OCI-LY1 (cell line): ENCODE measurements around the gene TMEM127.
A peak's percentile ranks its signal among the peaks of the same experiment; 100 is the strongest.

Experiments
- H2AFZ ChIP-seq: fragments of 200-600 bp; sonication (generic), shearing (Covaris generic); 2 replicates; pipeline ENCODE4 v1.6.0; 2014; ENCODE audit warnings: antibody characterized with exemption, mild to moderate bottlenecking, low read length
- H3F3A ChIP-seq: fragments of 200-600 bp; sonication (generic), shearing (Covaris generic); 2 replicates; pipeline ENCODE4 v1.6.0; 2014; ENCODE audit warnings: mild to moderate bottlenecking, antibody characterized with exemption, low read length, moderate library complexity; ENCODE audit not compliant: insufficient read depth
- H3K27ac ChIP-seq: fragments of 200-600 bp; sonication (generic); 2 replicates; pipeline ENCODE4 v1.5.1; 2014; ENCODE audit warnings: low read length, mixed run types, mild to moderate bottlenecking, low read depth; ENCODE audit not compliant: poor library complexity, severe bottlenecking
- H3K27me3 ChIP-seq: fragments of 200-600 bp; sonication (generic); 2 replicates; pipeline ENCODE4 v1.6.0; 2014; ENCODE audit warnings: antibody characterized with exemption, mild to moderate bottlenecking, low read length, moderate library complexity; ENCODE audit not compliant: insufficient read depth
- H3K36me3 ChIP-seq: fragments of 200-600 bp; sonication (generic); 2 replicates; pipeline ENCODE4 v1.6.1; 2014; ENCODE audit warnings: mild to moderate bottlenecking, antibody characterized with exemption, low read length, moderate library complexity, mixed read lengths; ENCODE audit not compliant: insufficient read depth
- H3K4me1 ChIP-seq: fragments of 200-600 bp; sonication (generic); 2 replicates; pipeline ENCODE4 v1.5.1; 2014; ENCODE audit warnings: mild to moderate bottlenecking, low read length, moderate library complexity; ENCODE audit not compliant: insufficient read depth, severe bottlenecking
- H3K4me2 ChIP-seq: fragments of 200-600 bp; sonication (generic), shearing (Covaris generic); 2 replicates; pipeline ENCODE4 v1.6.1; 2014; ENCODE audit warnings: low read length
- H3K4me3 ChIP-seq: fragments of 200-600 bp; sonication (generic); 2 replicates; pipeline ENCODE4 v1.5.1; 2014; ENCODE audit warnings: low read length, low read depth, mild to moderate bottlenecking, mixed read lengths; ENCODE audit not compliant: poor library complexity, severe bottlenecking
- H3K79me2 ChIP-seq: fragments of 200-600 bp; shearing (Covaris generic); 2 replicates; pipeline ENCODE4 v1.6.1; 2016; ENCODE audit warnings: mixed run types, low read length, mixed read lengths; ENCODE audit not compliant: insufficient read depth
- H3K9ac ChIP-seq: fragments of 200-600 bp; sonication (generic), shearing (Covaris generic); 2 replicates; pipeline ENCODE4 v1.6.1; 2014; ENCODE audit warnings: mild to moderate bottlenecking, low read length, mixed read lengths
- H3K9me2 ChIP-seq: fragments of 200-600 bp; sonication (generic), shearing (Covaris generic); 2 replicates; pipeline ENCODE4 v1.6.1; 2014; ENCODE audit warnings: low read depth, mild to moderate bottlenecking, low read length, mixed read lengths
- H3K9me3 ChIP-seq: fragments of 200-600 bp; shearing (Covaris generic); 2 replicates; pipeline ENCODE4 v1.6.1; 2014; ENCODE audit warnings: low read length, mixed read lengths
- H4K20me1 ChIP-seq: fragments of 200-600 bp; sonication (generic), shearing (Covaris generic); 2 replicates; pipeline ENCODE4 v1.6.0; 2016; ENCODE audit warnings: mild to moderate bottlenecking, low read length; ENCODE audit not compliant: insufficient read depth
- CTCF ChIP-seq: fragments of 200-600 bp; sonication (generic), shearing (Covaris generic); IDR thresholded peaks from 2 replicates; pipeline ENCODE4 v1.5.1; 2017; ENCODE audit warnings: mild to moderate bottlenecking, antibody characterized with exemption, low read length, moderate library complexity, mixed read lengths
- EZH2 ChIP-seq: fragments of 200-600 bp; sonication (generic), shearing (Covaris generic); IDR thresholded peaks from 2 replicates; pipeline ENCODE4 v1.8.0; 2017; ENCODE audit warnings: borderline replicate concordance, mixed run types, mild to moderate bottlenecking, antibody characterized with exemption, low read length, moderate library complexity, mixed read lengths

Gene TMEM127

DNA sequence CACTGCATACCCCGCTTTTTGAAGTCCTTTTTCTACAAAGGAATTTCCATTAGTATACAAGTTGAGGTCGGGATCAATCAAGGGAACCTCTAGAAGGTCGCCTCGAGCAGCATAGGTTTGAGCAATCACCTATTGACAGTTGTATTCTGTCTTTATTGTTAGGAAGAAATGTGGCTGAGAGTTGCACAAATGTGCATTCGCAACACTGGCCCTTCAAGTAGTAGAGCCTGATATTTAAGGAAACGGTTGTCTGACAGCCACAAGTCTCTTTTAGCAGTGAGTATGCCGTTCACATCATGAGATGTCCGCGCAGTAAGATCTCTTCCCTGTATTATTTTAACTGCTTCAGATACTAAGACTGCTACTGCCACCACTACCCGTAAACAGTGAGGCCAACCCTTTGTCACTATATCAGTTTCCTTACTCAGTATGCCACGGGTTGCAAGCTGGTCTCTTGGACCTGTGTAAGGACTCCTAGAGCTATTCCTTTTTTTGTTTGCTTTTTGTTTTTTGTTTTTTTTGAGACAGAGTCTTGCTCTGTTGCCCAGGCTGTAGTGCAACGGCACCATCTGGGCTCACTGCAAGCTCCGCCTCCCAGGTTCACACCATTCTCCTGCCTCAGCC, 47.2 kb downstream of the TMEM127 start:
- Histone ChIP-seq H3K9ac (no peak overlapping the region), H3K4me1 (peaks cover 20% of the 10 kb centered on the region), H4K20me1 (no peaks in the 10 kb centered on the region), H3K4me2 (no peak overlapping the region), H3K79me2 (no peaks in the 10 kb centered on the region), H3K27ac (peak overlapping the region; percentile 23), H3K4me3 (no peak overlapping the region), H3K9me2 (no peaks in the 10 kb centered on the region), H3K36me3 (no peaks in the 10 kb centered on the region), H3F3A (no peaks in the 10 kb centered on the region), H3K27me3 (no peaks in the 10 kb centered on the region), H2AFZ (no peak overlapping the region), H3K9me3 (no peaks in the 10 kb centered on the region)
- TF ChIP-seq EZH2 (no peak), CTCF (no peak)

GRCh38 chr2:96214554-96214953, 51.2 kb downstream of the TMEM127 start:
- H3K9ac ChIP-seq: no peak overlapping the region
- peak overlapping the region; percentile 92 for H3K27ac ChIP-seq
- H3K36me3 ChIP-seq: no peaks in the 10 kb centered on the region
- H2AFZ ChIP-seq: no peak overlapping the region
- H3K9me2 ChIP-seq: no peaks in the 10 kb centered on the region
- H3K4me1 ChIP-seq: peaks cover 48% of the 10 kb centered on the region
- H3K4me3 ChIP-seq: no peak overlapping the region
- H3F3A ChIP-seq: no peaks in the 10 kb centered on the region
- no peaks in the 10 kb centered on the region for H3K27me3 ChIP-seq
- no peaks in the 10 kb centered on the region for H3K79me2 ChIP-seq
- no peak overlapping the region for H3K4me2 ChIP-seq
- TF ChIP-seq CTCF (no peak), EZH2 (no peak)
- H3K9me3 ChIP-seq: no peaks in the 10 kb centered on the region
- H4K20me1 ChIP-seq: no peaks in the 10 kb centered on the region

DNA sequence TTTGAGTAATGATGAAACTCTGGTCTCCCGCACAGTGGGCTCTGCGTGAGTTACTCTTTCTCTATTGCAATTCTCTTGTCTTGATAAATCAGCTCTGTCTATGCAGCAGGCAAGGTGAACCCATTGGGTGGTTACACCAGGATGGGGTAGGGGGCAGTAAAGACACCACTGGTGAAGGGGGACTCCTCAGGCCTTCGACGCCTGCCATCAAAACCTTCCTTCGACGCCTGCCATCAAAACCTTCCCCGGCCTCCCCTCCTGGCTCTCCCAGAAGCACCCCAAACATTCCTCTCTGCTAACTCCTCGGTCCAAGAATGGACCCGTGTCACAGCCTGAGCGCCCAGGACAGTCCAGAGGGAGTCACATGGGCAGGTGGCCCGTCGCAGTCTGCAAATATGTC, 52.4 kb downstream of the TMEM127 start:
- TF ChIP-seq EZH2: no peak
- TF ChIP-seq CTCF: peak; percentile 32; the same call in 1 of the 2 replicates
- no peak overlapping the region for H2AFZ ChIP-seq
- no peak overlapping the region for H3K4me2 ChIP-seq
- H4K20me1 ChIP-seq: no peaks in the 10 kb centered on the region
- H3F3A ChIP-seq: no peaks in the 10 kb centered on the region
- no peak overlapping the region for H3K9ac ChIP-seq
- H3K9me3 ChIP-seq: no peaks in the 10 kb centered on the region
- H3K27ac ChIP-seq: peak overlapping the region; percentile 92
- H3K27me3 ChIP-seq: no peaks in the 10 kb centered on the region
- H3K36me3 ChIP-seq: no peaks in the 10 kb centered on the region
- H3K9me2 ChIP-seq: no peaks in the 10 kb centered on the region
- H3K79me2 ChIP-seq: no peaks in the 10 kb centered on the region
- peaks cover 53% of the 10 kb centered on the region for H3K4me1 ChIP-seq
- H3K4me3 ChIP-seq: no peak overlapping the region
